ENCODE results near the gene ELP5.

ELP5 gene

GRCh38 chr17:7252176-7253043, at the start of gene ELP5:
Gene ELP5 (plus strand): TSS chr17:7252215. CDS start chr17:7252551, 336 bp downstream.
- H3K27me3 ChIP-seq (ENCODE audit: insufficient read depth, low read length, poor library complexity, severe bottlenecking), result no peaks in the 10 kb centered on the region
- no peaks in the 10 kb centered on the region for H3K9me3 ChIP-seq (ENCODE audit: insufficient read depth, low read depth, low read length)
- peak within 1 kb of the TSS; percentile 84 for H3K4me3 ChIP-seq (ENCODE audit: low read length, poor library complexity, severe bottlenecking)
- no peaks in the 10 kb centered on the region for H3F3A ChIP-seq (ENCODE audit: low read depth)
- peaks cover 37% of the 10 kb centered on the region for H3K4me1 ChIP-seq (ENCODE audit: insufficient read depth, low read length, poor library complexity, severe bottlenecking)
- peaks cover 65% of the 10 kb centered on the region for H3K79me2 ChIP-seq (ENCODE audit: insufficient read depth, low read length)
- H3K9ac ChIP-seq (ENCODE audit: low read depth, low read length, poor library complexity, severe bottlenecking), result peak within 1 kb of the TSS; percentile 87
- TF ChIP-seq CTCF (conservative IDR thresholded peaks at IDR 0.05; ENCODE audit: low read length) (peak; percentile 41), EZH2phosphoT487 (IDR thresholded peaks at IDR 0.05; ENCODE audit: borderline replicate concordance) (no peak)
- H2AFZ ChIP-seq (ENCODE audit: low read length), result peak within 1 kb of the TSS; percentile 94
- peaks cover 39% of the 10 kb centered on the region for H4K20me1 ChIP-seq (ENCODE audit: insufficient read depth, low read length, poor library complexity, severe bottlenecking)
- no peaks in the 10 kb centered on the region for H3K9me2 ChIP-seq (replicated peaks; ENCODE audit: low read depth, low read length)
- peak within 1 kb of the TSS; percentile 99 for H3K4me2 ChIP-seq (ENCODE audit: low read depth, low read length, poor library complexity, severe bottlenecking)
- peaks cover 18% of the 10 kb centered on the region; the same call in 1 of the 2 replicates for H3K36me3 ChIP-seq (ENCODE audit: insufficient read depth, low read length)

- TF ChIP-seq CTCF (conservative IDR thresholded peaks at IDR 0.05; ENCODE audit: low read length) (no peak), EZH2phosphoT487 (IDR thresholded peaks at IDR 0.05; ENCODE audit: borderline replicate concordance) (no peak)
- no peaks in the 10 kb centered on the region for H3K9me2 ChIP-seq (replicated peaks; ENCODE audit: low read depth, low read length)
- no peaks in the 10 kb centered on the region for H3F3A ChIP-seq (ENCODE audit: low read depth)
- no peaks in the 10 kb centered on the region for H3K9me3 ChIP-seq (ENCODE audit: insufficient read depth, low read depth, low read length)
- H3K79me2 ChIP-seq (ENCODE audit: insufficient read depth, low read length), result no peaks in the 10 kb centered on the region
- H3K4me3 ChIP-seq (ENCODE audit: low read length, poor library complexity, severe bottlenecking), result no peak overlapping the region
- peaks cover 2% of the 10 kb centered on the region for H4K20me1 ChIP-seq (ENCODE audit: insufficient read depth, low read length, poor library complexity, severe bottlenecking)
- H3K36me3 ChIP-seq (ENCODE audit: insufficient read depth, low read length), result peaks cover 28% of the 10 kb centered on the region; the same call in 1 of the 2 replicates
- H3K4me1 ChIP-seq (ENCODE audit: insufficient read depth, low read length, poor library complexity, severe bottlenecking), result no peaks in the 10 kb centered on the region
- no peak overlapping the region for H2AFZ ChIP-seq (ENCODE audit: low read length)
- no peak overlapping the region for H3K9ac ChIP-seq (ENCODE audit: low read depth, low read length, poor library complexity, severe bottlenecking)
- no peak overlapping the region for H3K4me2 ChIP-seq (ENCODE audit: low read depth, low read length, poor library complexity, severe bottlenecking)
- H3K27me3 ChIP-seq (ENCODE audit: insufficient read depth, low read length, poor library complexity, severe bottlenecking), result no peaks in the 10 kb centered on the region
These were observed 48.6 kb upstream of the ELP5 start for GRCh38 chr17:7203391-7203790.

GRCh38 chr17:7204336-7204735, 47.7 kb upstream of the ELP5 start:
- no peak for TF ChIP-seq EZH2phosphoT487 (IDR thresholded peaks at IDR 0.05; ENCODE audit: borderline replicate concordance)
- TF ChIP-seq CTCF (conservative IDR thresholded peaks at IDR 0.05; ENCODE audit: low read length), result no peak
- no peaks in the 10 kb centered on the region for H3K79me2 ChIP-seq (ENCODE audit: insufficient read depth, low read length)
- no peak overlapping the region for H2AFZ ChIP-seq (ENCODE audit: low read length)
- H4K20me1 ChIP-seq (ENCODE audit: insufficient read depth, low read length, poor library complexity, severe bottlenecking), result peaks cover 2% of the 10 kb centered on the region
- no peak overlapping the region for H3K4me2 ChIP-seq (ENCODE audit: low read depth, low read length, poor library complexity, severe bottlenecking)
- H3K9me3 ChIP-seq (ENCODE audit: insufficient read depth, low read depth, low read length), result no peaks in the 10 kb centered on the region
- H3K9me2 ChIP-seq (replicated peaks; ENCODE audit: low read depth, low read length), result no peaks in the 10 kb centered on the region
- H3F3A ChIP-seq (ENCODE audit: low read depth), result no peaks in the 10 kb centered on the region
- no peaks in the 10 kb centered on the region for H3K4me1 ChIP-seq (ENCODE audit: insufficient read depth, low read length, poor library complexity, severe bottlenecking)
- H3K9ac ChIP-seq (ENCODE audit: low read depth, low read length, poor library complexity, severe bottlenecking), result no peak overlapping the region
- H3K36me3 ChIP-seq (ENCODE audit: insufficient read depth, low read length), result peaks cover 28% of the 10 kb centered on the region; the same call in 1 of the 2 replicates
- H3K4me3 ChIP-seq (ENCODE audit: low read length, poor library complexity, severe bottlenecking), result no peak overlapping the region
- no peaks in the 10 kb centered on the region for H3K27me3 ChIP-seq (ENCODE audit: insufficient read depth, low read length, poor library complexity, severe bottlenecking)

All from Loucy (cell line).